NCI-H1417 (cell line): ENCODE results near the gene KCNN3.

ENCODE experiments used
- DNase-seq, 3 experiments: peaks; one replicate each; lab custom pipeline; 2025; lab: John Stamatoyannopoulos, UW

The KCNN3 gene

GRCh38 chr1:154770897-154771594 lies 99.0 kb downstream of the KCNN3 start:
- no peak for DNase-seq

DNA sequence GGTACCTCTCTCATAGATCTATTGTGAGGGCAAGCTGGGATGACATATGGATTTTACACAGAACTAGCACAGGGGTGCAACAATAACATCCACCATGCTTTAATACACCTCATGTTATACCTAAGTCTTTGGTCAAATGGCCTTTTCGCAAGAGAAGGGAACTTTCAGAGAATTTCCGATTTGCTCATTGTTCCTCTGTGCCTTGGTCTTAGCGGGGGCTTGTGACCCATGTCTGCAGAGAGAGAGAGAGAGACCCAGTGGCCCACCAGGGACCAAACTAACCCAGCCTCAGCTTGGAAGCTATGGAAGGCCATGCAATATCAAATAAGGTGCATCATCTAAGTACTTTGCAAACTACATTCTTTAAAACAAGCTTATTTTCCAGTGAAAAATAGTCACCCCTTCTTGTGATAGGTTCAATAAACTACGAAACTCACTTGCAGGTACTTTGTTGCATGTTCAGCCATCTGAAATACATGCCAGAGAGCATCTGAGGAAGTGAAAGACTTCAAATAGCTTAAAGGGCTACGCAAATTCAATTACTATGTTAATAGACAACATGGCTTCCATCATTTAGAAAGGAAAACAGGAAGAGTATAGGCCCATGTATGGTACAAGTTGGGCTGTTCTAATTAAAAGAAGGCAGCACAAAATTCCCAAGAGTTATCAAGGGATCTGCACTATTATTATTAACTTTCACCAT lies 100.7 kb downstream of the KCNN3 start:
- no peak for DNase-seq

GRCh38 chr1:154768456-154769125 lies 101.5 kb downstream of the KCNN3 start:
- no peak for DNase-seq

DNA sequence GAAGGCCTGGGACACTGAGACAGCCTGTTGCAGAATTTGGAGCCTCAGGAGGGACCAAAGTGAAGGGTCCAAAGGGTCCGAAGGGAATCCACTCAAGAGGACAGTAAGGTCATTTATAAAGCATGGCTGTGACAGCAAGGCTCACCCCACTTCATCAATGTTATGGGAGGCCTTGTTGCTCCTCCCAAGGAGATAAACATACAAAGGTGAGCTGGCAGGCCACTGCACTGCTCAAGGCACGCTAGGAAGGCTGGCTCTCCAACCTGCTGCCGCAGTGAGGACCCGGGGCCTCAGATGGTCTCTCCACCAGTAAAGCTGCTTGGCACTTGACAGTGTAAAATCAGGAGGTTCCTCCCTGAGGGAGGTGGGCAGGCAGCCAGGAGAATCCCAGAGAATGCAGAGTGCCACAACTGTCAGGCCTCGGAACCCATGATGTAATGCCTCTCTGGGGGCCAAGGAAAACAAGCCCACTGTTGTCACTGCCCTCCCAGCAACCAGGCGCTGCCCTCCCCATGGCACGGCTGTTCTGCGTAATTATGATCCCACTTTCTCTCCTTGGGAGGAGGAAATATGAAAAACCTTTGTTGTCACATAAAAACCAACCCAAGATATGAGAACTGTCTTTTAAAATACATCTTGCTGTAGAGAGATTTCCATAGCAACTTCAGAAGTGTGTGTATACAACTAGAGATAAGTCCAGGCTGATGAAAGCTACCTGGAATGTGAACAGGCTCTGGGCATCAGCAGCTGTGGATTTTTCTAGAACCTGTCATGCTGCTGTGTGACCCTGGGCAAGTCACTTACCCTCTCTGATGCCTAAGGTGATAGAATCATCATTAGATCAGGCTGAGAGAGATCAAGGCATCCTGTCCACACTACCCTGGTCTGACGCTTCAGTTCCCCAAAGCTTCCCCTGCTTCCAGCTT lies 102.5 kb downstream of the KCNN3 start:
- DNase-seq = peak in 1 of 3 experiments; percentile 49

DNA sequence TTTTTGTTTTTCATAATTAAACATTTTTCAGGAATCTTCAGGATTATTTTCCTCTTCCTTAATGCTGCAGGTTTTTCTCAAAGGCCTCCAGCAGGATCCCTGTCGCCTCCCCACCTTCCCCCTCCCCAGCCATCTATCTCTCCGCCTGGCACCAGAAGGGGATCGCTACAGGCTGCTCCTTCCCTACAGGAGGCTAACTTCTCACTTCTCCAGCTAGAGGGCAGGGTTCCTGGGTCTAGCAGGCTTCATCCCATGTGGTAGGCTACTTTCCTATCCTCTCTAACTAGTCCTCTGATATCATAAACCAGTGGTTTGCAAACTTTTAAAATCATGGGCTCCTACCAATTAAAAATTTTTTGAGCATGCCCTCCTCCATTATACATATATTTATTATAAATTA lies 104.1 kb downstream of the KCNN3 start:
- peak in 1 of 3 experiments; percentile 49 for DNase-seq

DNA sequence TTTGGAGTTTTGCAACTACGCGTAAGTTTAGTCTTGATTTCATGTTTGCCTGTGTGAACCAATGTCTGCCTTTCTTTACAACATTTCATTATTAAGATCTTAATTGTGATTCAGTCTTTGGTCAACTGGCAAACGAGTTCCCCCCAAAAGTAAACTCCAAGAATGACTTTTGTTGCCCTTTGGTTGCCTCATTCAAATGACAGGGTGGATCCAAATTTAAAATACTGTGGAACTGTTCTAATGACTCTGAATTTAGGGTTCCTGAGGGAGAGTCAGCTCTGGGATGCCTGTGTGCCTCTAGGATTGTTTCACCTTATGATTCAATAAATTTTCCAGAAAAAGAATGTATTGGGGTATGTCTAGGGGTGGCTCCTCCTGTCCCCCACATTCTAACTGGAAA lies 105.3 kb downstream of the KCNN3 start:
- no peak for DNase-seq

DNA sequence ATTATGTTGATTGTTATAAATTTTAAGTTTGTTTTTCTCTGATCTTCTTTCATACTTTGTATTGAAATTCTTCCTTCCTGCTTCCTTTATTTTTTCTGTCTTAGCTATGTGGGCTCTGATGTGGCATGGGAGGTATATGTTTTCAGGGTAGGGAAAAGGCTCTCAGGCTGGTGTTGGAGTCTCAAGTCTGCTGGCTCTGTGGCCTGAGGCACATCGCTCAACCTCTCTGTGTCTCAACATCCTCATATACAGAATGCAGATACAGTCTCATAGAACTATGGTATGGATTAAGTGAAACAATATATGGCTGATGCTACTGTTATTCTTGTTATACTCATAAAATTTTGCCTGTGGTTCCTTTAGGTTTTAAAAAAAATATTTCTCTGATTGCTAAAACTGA lies 105.9 kb downstream of the KCNN3 start:
- DNase-seq = no peak

DNA sequence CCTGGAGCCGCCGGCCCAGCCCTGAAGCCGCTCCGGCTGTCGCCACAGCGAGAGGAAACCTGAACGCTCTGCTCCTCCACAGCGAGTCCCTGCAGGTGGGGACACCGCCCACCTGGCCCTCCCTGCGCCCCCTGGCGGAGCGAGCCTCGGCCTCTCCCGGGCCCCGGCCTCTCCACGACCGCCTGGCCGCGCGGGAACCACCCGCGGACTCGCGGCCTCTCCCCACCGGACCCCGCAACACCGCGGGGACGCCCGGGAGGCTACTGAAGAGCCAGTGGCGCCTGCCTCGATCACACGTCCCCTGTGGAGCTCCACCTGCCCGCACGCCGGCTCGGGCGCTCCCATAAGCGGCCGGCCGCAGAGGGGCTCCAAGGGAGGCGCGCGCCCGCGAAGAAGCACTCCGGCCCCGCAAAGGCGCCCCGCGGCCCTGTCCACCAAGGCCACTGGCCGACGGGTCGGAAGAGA lies 109.6 kb downstream of the KCNN3 start:
- DNase-seq = no peak

- DNase-seq = no peak
These were observed 110.3 kb downstream of the KCNN3 start for GRCh38 chr1:154759793-154760192.

- no peak for DNase-seq
These were observed 110.9 kb downstream of the KCNN3 start for GRCh38 chr1:154759196-154759595.

DNA sequence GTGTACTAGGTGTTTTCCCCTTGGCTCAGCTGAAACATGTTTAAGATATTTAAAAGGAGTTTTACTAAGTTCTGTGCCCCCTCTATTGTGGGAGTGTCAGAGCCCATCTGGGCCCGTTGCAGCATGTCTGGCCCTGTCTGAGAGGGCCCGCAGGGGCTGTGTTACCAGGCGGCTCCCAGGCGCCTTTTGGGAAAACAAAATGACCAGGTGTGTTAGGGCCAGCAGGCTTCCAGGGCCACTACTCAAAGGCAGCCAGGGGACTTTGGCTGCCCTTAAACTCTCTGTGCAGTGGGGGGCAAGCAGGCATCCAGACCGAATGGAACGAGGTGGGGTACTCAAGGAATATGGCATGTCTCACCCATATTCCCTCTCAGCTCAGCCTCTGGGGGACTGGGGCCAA lies 111.7 kb downstream of the KCNN3 start:
- no peak for DNase-seq

GRCh38 chr1:154756793-154757548 lies 113.1 kb downstream of the KCNN3 start:
- peak in 1 of 3 experiments; percentile 55 for DNase-seq

DNA sequence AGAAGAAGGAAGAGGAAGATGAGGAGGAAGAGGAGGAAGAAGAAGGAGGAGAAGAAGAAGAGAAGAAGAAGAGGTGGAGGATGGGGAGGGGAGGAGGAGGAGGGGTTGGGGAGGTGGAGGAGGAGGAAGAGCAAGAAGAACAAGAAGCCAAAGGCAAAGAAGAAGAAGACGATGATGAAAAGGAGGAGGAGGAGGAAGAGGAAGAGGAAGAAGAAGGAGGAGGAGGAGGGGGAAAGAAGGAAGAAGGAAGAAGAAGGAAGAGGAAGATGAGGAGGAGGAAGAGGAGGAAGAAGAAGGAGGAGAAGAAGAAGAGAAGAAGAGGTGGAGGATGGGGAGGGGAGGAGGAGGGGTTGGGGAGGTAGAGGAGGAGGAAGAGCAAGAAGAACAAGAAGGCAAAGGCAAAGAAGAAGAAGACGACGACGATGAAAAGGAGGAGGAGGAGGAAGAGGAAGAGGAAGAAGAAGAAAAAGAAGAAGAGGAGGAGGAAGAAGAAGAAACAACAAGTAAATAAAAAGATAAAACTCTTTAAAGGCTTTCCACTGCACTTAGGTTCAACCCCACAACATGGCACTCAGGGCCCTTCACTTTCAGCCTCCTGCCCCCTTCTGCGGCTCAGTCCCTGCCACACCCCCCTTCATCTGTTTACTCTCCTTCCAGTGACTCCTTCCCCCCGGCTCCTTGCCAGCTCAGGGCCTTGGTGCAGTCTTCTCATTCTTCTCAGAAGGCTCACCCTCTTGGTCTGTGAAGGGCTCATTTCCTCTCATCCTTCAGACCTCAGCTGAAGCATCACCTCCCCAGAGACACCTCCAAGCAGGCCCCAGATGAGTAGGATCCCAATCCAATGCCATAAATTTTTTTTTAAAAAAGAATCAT lies 114.0 kb downstream of the KCNN3 start:
- no peak for DNase-seq

- DNase-seq = no peak
These were observed 116.7 kb downstream of the KCNN3 start for GRCh38 chr1:154753426-154753825.

- no peak for DNase-seq
These were observed 117.6 kb downstream of the KCNN3 start for GRCh38 chr1:154752273-154753030.

DNA sequence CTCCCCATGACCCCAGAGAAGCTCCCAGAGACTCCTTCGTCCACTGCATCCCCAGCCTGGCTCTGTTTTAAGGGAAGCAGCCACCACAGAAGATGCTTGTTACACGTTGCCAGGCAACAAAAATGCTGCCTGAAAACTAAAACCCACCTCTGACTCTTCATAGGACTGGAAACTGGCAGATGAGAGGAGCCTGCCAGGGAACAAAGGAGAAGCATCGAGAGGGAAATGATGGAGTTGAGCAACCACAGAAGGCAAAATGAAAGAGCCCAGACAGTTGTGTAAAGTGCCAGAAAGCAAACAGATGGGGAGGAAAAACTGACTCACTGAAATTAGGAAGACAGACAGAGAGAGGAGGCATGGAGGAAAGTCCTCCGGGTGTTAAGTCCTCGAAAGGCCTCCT lies 118.4 kb downstream of the KCNN3 start:
- DNase-seq = peak; percentile 76 to 99 (median 97)

DNA sequence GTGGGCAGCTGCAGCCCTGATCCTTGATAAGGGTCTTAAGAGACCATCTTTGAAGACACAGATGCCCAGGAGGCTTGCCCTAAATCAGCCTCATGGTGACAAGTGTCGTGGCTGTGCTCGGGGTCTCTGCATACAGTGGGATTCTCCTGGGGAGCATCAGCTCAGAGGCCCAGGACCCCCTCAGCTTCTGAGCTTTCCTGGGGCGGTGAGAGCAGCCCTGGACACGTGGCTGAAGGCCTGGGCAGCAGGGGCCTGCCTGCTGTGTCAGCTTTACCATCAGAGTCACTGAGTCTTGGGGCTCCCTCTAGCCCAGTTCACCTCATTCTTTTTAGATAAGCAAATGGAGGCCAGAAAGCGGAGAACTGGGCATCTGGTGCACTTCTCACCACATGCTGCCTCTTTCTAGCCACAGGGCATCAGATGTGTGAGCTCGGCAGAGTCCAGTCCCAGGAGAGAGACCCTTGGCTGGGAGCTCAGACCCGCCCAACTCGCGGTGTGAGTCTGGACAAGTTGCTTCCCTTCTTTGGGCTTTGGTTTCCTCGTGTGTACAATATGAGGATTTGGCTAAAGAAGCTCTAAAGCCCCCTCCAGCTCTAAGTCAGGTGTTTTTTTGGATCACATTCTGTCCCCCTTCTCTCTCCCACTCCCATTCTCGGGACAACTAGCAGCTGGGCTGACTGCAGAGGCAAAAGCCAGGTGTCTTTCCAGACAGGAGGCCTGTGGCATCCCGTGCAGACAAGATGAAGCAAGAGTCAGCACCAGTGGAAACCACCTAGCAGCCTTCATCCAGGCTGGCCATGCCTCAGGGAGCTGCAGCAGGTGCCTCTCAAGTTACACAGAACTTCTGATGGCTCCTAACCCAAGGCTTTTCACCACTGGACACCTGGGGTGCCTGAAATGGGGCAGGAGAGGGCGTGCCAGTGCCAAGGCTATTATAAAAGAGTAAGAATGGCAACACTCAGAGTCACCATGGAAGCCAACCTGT lies 119.1 kb downstream of the KCNN3 start:
- peak; percentile 47 to 99 (median 97) for DNase-seq
